ACC112 (cell line): ENCODE data around the gene MYH15.

Experiments
- H2AFZ ChIP-seq: fragments of 200-600 bp; sonication (generic); one replicate; pipeline ENCODE4 v1.6.0; 2017; ENCODE audit warnings: antibody characterized with exemption, low read length; ENCODE audit not compliant: unreplicated experiment
- H3K27ac ChIP-seq: fragments of 200-600 bp; sonication (generic); 2 replicates; pipeline ENCODE4 v1.5.1; 2014; ENCODE audit warnings: low read depth, mild to moderate bottlenecking, antibody characterized with exemption, low read length, moderate library complexity
- H3K27me3 ChIP-seq: fragments of 200-600 bp; sonication (generic); 2 replicates; pipeline ENCODE4 v1.6.1; 2014; ENCODE audit warnings: mild to moderate bottlenecking, antibody characterized with exemption, low read length, moderate library complexity, mixed read lengths; ENCODE audit not compliant: insufficient read depth
- H3K36me3 ChIP-seq: fragments of 200-600 bp; sonication (generic); 2 replicates; pipeline ENCODE4 v1.6.1; 2016; ENCODE audit warnings: mild to moderate bottlenecking, antibody characterized with exemption, low read length, moderate library complexity, mixed read lengths; ENCODE audit not compliant: insufficient read depth
- H3K4me1 ChIP-seq: fragments of 200-600 bp; sonication (generic); one replicate; pipeline ENCODE4 v1.6.1; 2016; ENCODE audit warnings: low read length, mixed read lengths; ENCODE audit not compliant: insufficient read depth, unreplicated experiment, control insufficient read depth
- H3K4me3 ChIP-seq: fragments of 200-600 bp; sonication (generic); 2 replicates; pipeline ENCODE4 v1.5.1; 2014; ENCODE audit warnings: mild to moderate bottlenecking, low read depth, low read length
- H3K79me2 ChIP-seq: fragments of 200-600 bp; sonication (generic); one replicate; pipeline ENCODE4 v1.6.0; 2016; ENCODE audit warnings: low read length; ENCODE audit not compliant: control insufficient read depth, unreplicated experiment, insufficient read depth

The MYH15 gene

GRCh38 chr3:108450444-108450843, 60.0 kb downstream of the MYH15 start:
- Histone ChIP-seq H3K27me3 (no peaks in the 10 kb centered on the region), H3K79me2 (no peaks in the 10 kb centered on the region), H3K4me3 (no peak overlapping the region), H3K27ac (no peak overlapping the region), H3K4me1 (no peaks in the 10 kb centered on the region), H3K36me3 (peaks cover 4% of the 10 kb centered on the region; the same call in 1 of the 2 replicates), H2AFZ (no peak overlapping the region)

GRCh38 chr3:108448593-108448992, 61.8 kb downstream of the MYH15 start:
- Histone ChIP-seq H3K4me3 (no peak overlapping the region), H3K36me3 (peaks cover 4% of the 10 kb centered on the region; the same call in 1 of the 2 replicates), H3K27me3 (no peaks in the 10 kb centered on the region), H3K4me1 (no peaks in the 10 kb centered on the region), H3K27ac (no peak overlapping the region), H3K79me2 (no peaks in the 10 kb centered on the region), H2AFZ (no peak overlapping the region)

- no peaks in the 10 kb centered on the region for H3K79me2 ChIP-seq
- H3K27me3 ChIP-seq: no peaks in the 10 kb centered on the region
- no peak overlapping the region for H3K4me3 ChIP-seq
- H2AFZ ChIP-seq: no peak overlapping the region
- H3K4me1 ChIP-seq: no peaks in the 10 kb centered on the region
- peaks cover 4% of the 10 kb centered on the region; the same call in 1 of the 2 replicates for H3K36me3 ChIP-seq
- no peak overlapping the region for H3K27ac ChIP-seq
Measured at GRCh38 chr3:108447096-108447847, 63.1 kb downstream of the MYH15 start.

- H3K36me3 ChIP-seq: peaks cover 4% of the 10 kb centered on the region; the same call in 1 of the 2 replicates
- no peak overlapping the region for H3K4me3 ChIP-seq
- H3K79me2 ChIP-seq: no peaks in the 10 kb centered on the region
- H3K27me3 ChIP-seq: no peaks in the 10 kb centered on the region
- no peak overlapping the region for H3K27ac ChIP-seq
- no peaks in the 10 kb centered on the region for H3K4me1 ChIP-seq
- no peak overlapping the region for H2AFZ ChIP-seq
Measured at GRCh38 chr3:108442281-108442680, 68.1 kb downstream of the MYH15 start.

- Histone ChIP-seq H3K4me3 (no peak overlapping the region), H3K36me3 (peaks cover 2% of the 10 kb centered on the region; the same call in 1 of the 2 replicates), H2AFZ (no peak overlapping the region), H3K79me2 (no peaks in the 10 kb centered on the region), H3K27ac (no peak overlapping the region), H3K27me3 (no peaks in the 10 kb centered on the region), H3K4me1 (no peaks in the 10 kb centered on the region)
Measured at GRCh38 chr3:108441518-108441917, 68.9 kb downstream of the MYH15 start.

- H3K27ac ChIP-seq: no peak overlapping the region
- no peak overlapping the region for H2AFZ ChIP-seq
- no peaks in the 10 kb centered on the region for H3K36me3 ChIP-seq
- H3K4me1 ChIP-seq: no peaks in the 10 kb centered on the region
- H3K4me3 ChIP-seq: no peak overlapping the region
- H3K79me2 ChIP-seq: no peaks in the 10 kb centered on the region
- H3K27me3 ChIP-seq: no peaks in the 10 kb centered on the region
Measured at GRCh38 chr3:108441071-108441507, 69.3 kb downstream of the MYH15 start.

- H3K36me3 ChIP-seq: no peaks in the 10 kb centered on the region
- no peaks in the 10 kb centered on the region for H3K4me1 ChIP-seq
- H3K4me3 ChIP-seq: no peak overlapping the region
- H3K27ac ChIP-seq: no peak overlapping the region
- H3K27me3 ChIP-seq: no peaks in the 10 kb centered on the region
- H3K79me2 ChIP-seq: no peaks in the 10 kb centered on the region
- H2AFZ ChIP-seq: no peak overlapping the region
Measured at GRCh38 chr3:108438542-108438941, 71.9 kb downstream of the MYH15 start.

- no peaks in the 10 kb centered on the region for H3K27me3 ChIP-seq
- H2AFZ ChIP-seq: no peak overlapping the region
- H3K4me1 ChIP-seq: no peaks in the 10 kb centered on the region
- H3K27ac ChIP-seq: no peak overlapping the region
- H3K79me2 ChIP-seq: no peaks in the 10 kb centered on the region
- no peaks in the 10 kb centered on the region for H3K36me3 ChIP-seq
- no peak overlapping the region for H3K4me3 ChIP-seq
Measured at GRCh38 chr3:108437439-108437838, 73.0 kb downstream of the MYH15 start.

GRCh38 chr3:108433928-108434327, 76.5 kb downstream of the MYH15 start:
- Histone ChIP-seq H3K79me2 (no peaks in the 10 kb centered on the region), H2AFZ (no peak overlapping the region), H3K4me1 (no peaks in the 10 kb centered on the region), H3K4me3 (no peak overlapping the region), H3K27ac (no peak overlapping the region), H3K36me3 (no peaks in the 10 kb centered on the region), H3K27me3 (no peaks in the 10 kb centered on the region)

GRCh38 chr3:108432431-108432830, 78.0 kb downstream of the MYH15 start:
- H3K27ac ChIP-seq: no peak overlapping the region
- H3K79me2 ChIP-seq: no peaks in the 10 kb centered on the region
- no peak overlapping the region for H2AFZ ChIP-seq
- no peaks in the 10 kb centered on the region for H3K36me3 ChIP-seq
- H3K4me3 ChIP-seq: no peak overlapping the region
- no peaks in the 10 kb centered on the region for H3K4me1 ChIP-seq
- no peaks in the 10 kb centered on the region for H3K27me3 ChIP-seq

- Histone ChIP-seq H3K27me3 (no peaks in the 10 kb centered on the region), H2AFZ (no peak overlapping the region), H3K36me3 (no peaks in the 10 kb centered on the region), H3K79me2 (no peaks in the 10 kb centered on the region), H3K27ac (no peak overlapping the region), H3K4me3 (no peak overlapping the region), H3K4me1 (no peaks in the 10 kb centered on the region)
Measured at GRCh38 chr3:108430540-108430939, 79.9 kb downstream of the MYH15 start.
